ACC112 (cell line): ENCODE measurements around the gene FAM174B.

Experiments
- H2AFZ ChIP-seq: fragments of 200-600 bp; sonication (generic); one replicate; pipeline ENCODE4 v1.6.0; 2017; ENCODE audit warnings: antibody characterized with exemption, low read length; ENCODE audit not compliant: unreplicated experiment
- H3K27ac ChIP-seq: fragments of 200-600 bp; sonication (generic); 2 replicates; pipeline ENCODE4 v1.5.1; 2014; ENCODE audit warnings: low read depth, mild to moderate bottlenecking, antibody characterized with exemption, low read length, moderate library complexity
- H3K27me3 ChIP-seq: fragments of 200-600 bp; sonication (generic); 2 replicates; pipeline ENCODE4 v1.6.1; 2014; ENCODE audit warnings: mild to moderate bottlenecking, antibody characterized with exemption, low read length, moderate library complexity, mixed read lengths; ENCODE audit not compliant: insufficient read depth
- H3K36me3 ChIP-seq: fragments of 200-600 bp; sonication (generic); 2 replicates; pipeline ENCODE4 v1.6.1; 2016; ENCODE audit warnings: mild to moderate bottlenecking, antibody characterized with exemption, low read length, moderate library complexity, mixed read lengths; ENCODE audit not compliant: insufficient read depth
- H3K4me1 ChIP-seq: fragments of 200-600 bp; sonication (generic); one replicate; pipeline ENCODE4 v1.6.1; 2016; ENCODE audit warnings: low read length, mixed read lengths; ENCODE audit not compliant: insufficient read depth, unreplicated experiment, control insufficient read depth
- H3K4me3 ChIP-seq: fragments of 200-600 bp; sonication (generic); 2 replicates; pipeline ENCODE4 v1.5.1; 2014; ENCODE audit warnings: mild to moderate bottlenecking, low read depth, low read length
- H3K79me2 ChIP-seq: fragments of 200-600 bp; sonication (generic); one replicate; pipeline ENCODE4 v1.6.0; 2016; ENCODE audit warnings: low read length; ENCODE audit not compliant: control insufficient read depth, unreplicated experiment, insufficient read depth

The FAM174B gene

GRCh38 chr15:92580933-92581445, 74.6 kb downstream of the FAM174B start:
- Histone ChIP-seq H3K4me3 (no peak overlapping the region), H3K27me3 (0 out of 2 replicates have a peak, but pooled peaks cover 3% of the 10 kb centered on the region), H3K79me2 (no peaks in the 10 kb centered on the region), H3K27ac (no peak overlapping the region), H2AFZ (no peak overlapping the region), H3K4me1 (no peaks in the 10 kb centered on the region), H3K36me3 (no peaks in the 10 kb centered on the region)

DNA sequence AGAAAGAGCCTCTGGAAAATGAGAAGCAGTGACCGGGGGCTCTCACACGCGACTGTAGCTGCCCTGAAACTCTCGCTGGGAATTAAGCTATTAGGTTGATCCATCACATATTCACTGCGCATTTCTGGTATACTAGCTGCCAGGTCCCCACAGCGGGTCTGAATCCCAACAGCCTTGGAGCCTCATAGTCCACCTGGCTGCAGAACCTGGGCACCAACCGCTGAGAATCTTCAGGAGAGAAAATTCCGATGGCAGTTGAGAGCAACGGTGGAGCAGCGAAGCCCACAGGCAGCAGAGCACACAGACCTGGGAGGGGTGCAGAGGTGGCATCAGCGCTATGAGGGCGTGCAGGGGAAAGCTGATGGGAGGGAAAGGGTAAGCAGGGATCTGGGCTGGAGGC, 75.1 kb downstream of the FAM174B start:
- H3K36me3 ChIP-seq = no peaks in the 10 kb centered on the region
- 0 out of 2 replicates have a peak, but pooled peaks cover 3% of the 10 kb centered on the region for H3K27me3 ChIP-seq
- no peak overlapping the region for H3K27ac ChIP-seq

DNA sequence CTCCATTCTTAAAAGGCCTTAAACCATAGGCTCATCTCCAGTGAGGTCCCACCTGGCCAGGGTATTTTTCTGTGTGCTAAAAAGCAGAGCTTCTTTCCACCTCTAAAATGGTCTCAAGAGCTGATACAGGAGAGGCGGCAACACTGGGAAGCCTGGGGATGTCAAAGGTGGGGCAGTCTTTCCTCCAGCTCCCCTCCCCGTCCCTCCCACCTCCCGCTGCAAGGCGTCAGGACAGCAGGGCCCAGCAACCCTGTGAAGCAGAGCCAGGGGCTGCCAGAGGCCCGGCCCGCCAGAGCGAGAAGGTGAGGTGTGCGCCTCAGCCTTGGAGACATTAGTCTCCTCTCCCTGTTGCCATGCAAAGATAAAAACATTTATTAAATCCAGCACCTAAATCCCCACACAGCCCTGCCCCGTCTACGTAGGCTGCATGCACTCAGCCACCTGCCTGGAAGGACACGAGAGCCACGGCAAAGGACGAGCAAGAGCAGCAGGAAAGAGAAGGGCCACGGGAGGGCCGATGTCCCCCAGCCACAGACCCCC, 75.6 kb downstream of the FAM174B start:
- no peaks in the 10 kb centered on the region for H3K79me2 ChIP-seq
- no peak overlapping the region for H3K27ac ChIP-seq
- H3K27me3 ChIP-seq = peaks cover 3% of the 10 kb centered on the region; the same call in 1 of the 2 replicates
- H3K4me3 ChIP-seq = no peak overlapping the region
- H2AFZ ChIP-seq = no peak overlapping the region
- H3K4me1 ChIP-seq = no peaks in the 10 kb centered on the region
- no peaks in the 10 kb centered on the region for H3K36me3 ChIP-seq

More for the DNA sequence above, 75.1 kb downstream of the FAM174B start:
- Histone ChIP-seq H3K79me2 (no peaks in the 10 kb centered on the region), H3K4me3 (no peak overlapping the region), H3K4me1 (no peaks in the 10 kb centered on the region), H2AFZ (no peak overlapping the region)

DNA sequence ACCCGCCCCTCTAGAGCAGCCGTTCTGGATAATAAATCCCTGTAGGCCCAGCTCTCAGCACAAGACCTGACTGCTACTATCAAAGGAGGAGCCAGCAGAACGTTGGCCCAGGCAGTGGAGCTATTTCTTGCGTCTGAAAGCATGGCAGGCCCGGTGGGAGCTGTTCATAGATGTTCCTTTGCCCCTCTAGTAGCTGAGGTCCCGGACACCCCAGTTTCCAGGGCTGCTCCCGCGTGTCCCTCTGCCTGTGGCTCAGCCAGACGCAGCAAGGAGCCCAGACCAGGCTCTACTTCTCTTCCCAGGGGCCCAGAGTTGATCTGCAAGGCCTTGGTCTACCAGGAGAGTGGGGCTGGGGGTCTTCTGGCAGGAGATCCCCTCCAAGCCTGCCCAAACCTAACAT, 76.1 kb downstream of the FAM174B start:
- H2AFZ ChIP-seq = no peak overlapping the region
- H3K4me3 ChIP-seq = no peak overlapping the region
- no peak overlapping the region for H3K27ac ChIP-seq
- H3K4me1 ChIP-seq = no peaks in the 10 kb centered on the region
- no peaks in the 10 kb centered on the region for H3K36me3 ChIP-seq
- H3K27me3 ChIP-seq = peaks cover 3% of the 10 kb centered on the region; the same call in 1 of the 2 replicates
- H3K79me2 ChIP-seq = no peaks in the 10 kb centered on the region

DNA sequence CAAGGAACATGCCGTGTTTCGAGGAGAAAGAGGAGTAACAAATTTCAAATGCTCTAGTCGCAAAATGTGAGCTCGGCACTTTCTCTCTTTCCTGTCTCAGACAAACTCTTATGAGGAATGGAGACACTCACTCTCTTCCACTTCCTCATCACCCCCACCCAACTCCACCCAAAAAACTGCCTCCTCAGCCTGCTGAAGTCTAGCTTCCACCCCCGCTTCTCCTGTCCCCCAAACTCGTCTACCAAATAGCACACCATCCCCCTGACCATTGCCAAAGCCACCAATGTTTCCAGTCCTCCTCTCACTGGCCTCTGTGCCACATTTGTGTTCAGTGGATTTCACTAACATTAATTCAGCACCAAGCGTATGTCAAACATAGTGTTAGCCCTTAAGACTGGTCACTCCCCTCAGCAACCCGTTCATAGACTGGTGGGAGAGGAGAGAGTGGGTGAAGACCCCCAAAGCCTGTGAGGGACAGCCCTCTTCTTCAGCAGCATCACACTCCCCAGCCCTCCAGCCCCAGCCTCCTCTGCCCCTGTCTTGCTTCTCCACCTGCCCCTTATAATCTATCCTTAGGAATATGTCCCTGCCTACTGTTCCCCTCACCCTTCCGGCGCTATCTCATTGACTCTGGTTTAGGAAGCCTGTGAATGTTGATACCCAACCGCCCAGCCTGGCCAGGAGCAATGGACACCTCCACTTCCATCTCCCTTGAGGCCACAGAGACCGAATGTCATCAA, 77.3 kb downstream of the FAM174B start:
- Histone ChIP-seq H3K4me3 (no peak overlapping the region), H3K36me3 (no peaks in the 10 kb centered on the region), H3K27me3 (peaks cover 3% of the 10 kb centered on the region; the same call in 1 of the 2 replicates), H3K79me2 (no peaks in the 10 kb centered on the region), H3K4me1 (no peaks in the 10 kb centered on the region), H2AFZ (no peak overlapping the region), H3K27ac (no peak overlapping the region)

- H2AFZ ChIP-seq = no peak overlapping the region
- no peaks in the 10 kb centered on the region for H3K79me2 ChIP-seq
- H3K4me1 ChIP-seq = no peaks in the 10 kb centered on the region
- H3K36me3 ChIP-seq = no peaks in the 10 kb centered on the region
- no peak overlapping the region for H3K4me3 ChIP-seq
- no peak overlapping the region for H3K27ac ChIP-seq
- peaks cover 3% of the 10 kb centered on the region; the same call in 1 of the 2 replicates for H3K27me3 ChIP-seq
Measured at GRCh38 chr15:92576597-92577200, 78.9 kb downstream of the FAM174B start.

- Histone ChIP-seq H3K27me3 (peaks cover 3% of the 10 kb centered on the region; the same call in 1 of the 2 replicates), H3K27ac (no peak overlapping the region), H2AFZ (no peak overlapping the region), H3K79me2 (no peaks in the 10 kb centered on the region), H3K4me3 (no peak overlapping the region), H3K4me1 (no peaks in the 10 kb centered on the region), H3K36me3 (no peaks in the 10 kb centered on the region)
Measured at GRCh38 chr15:92574566-92574965, 81.0 kb downstream of the FAM174B start.

- no peak overlapping the region for H3K4me3 ChIP-seq
- no peaks in the 10 kb centered on the region for H3K79me2 ChIP-seq
- H3K4me1 ChIP-seq = no peaks in the 10 kb centered on the region
- no peak overlapping the region for H3K27ac ChIP-seq
- no peak overlapping the region for H2AFZ ChIP-seq
- H3K36me3 ChIP-seq = no peaks in the 10 kb centered on the region
- H3K27me3 ChIP-seq = peaks cover 3% of the 10 kb centered on the region; the same call in 1 of the 2 replicates
Measured at GRCh38 chr15:92574161-92574560, 81.4 kb downstream of the FAM174B start.

- Histone ChIP-seq H3K27ac (no peak overlapping the region), H3K4me3 (no peak overlapping the region), H3K79me2 (no peaks in the 10 kb centered on the region), H2AFZ (no peak overlapping the region), H3K36me3 (no peaks in the 10 kb centered on the region), H3K27me3 (no peaks in the 10 kb centered on the region; the same call in 1 of the 2 replicates), H3K4me1 (no peaks in the 10 kb centered on the region)
Measured at GRCh38 chr15:92571824-92572223, 83.8 kb downstream of the FAM174B start.

DNA sequence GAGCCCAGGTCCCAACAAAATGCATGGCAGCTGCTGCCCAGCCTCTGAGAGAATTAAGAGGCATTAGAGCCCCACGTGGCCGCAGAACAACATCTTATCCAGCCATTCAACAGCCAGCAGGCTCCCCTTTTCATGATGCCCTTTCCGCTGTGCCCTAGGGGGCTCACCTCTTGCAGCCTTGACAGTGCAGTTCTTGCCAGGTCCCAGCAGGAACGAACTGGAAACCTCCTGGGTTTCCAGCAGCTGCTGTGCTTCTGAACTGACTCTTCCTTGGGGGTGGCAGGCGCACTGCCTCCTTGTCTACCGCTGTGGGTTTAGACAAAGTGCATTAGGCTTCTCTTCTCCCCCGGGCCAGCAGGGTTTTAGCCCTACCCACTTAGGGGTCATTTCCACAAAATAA, 85.2 kb downstream of the FAM174B start:
- H3K27ac ChIP-seq = no peak overlapping the region
- H3K79me2 ChIP-seq = no peaks in the 10 kb centered on the region
- no peaks in the 10 kb centered on the region; the same call in 1 of the 2 replicates for H3K27me3 ChIP-seq
- H3K36me3 ChIP-seq = no peaks in the 10 kb centered on the region
- no peaks in the 10 kb centered on the region for H3K4me1 ChIP-seq
- H2AFZ ChIP-seq = no peak overlapping the region
- H3K4me3 ChIP-seq = no peak overlapping the region
